ENCODE results near the gene RAB31.

- no peak for TF ChIP-seq POLR2A (IDR thresholded peaks at IDR 0.05)
- TF ChIP-seq CTCF (IDR thresholded peaks at IDR 0.05) = no peak
Observed at GRCh38 chr18:9788140-9788539, 80.0 kb downstream of the RAB31 start.
